Stomach (tissue), 4 donors: ENCODE measurements around the gene RHD.
"Not testable (repeated sequence)": the region's sequence is repeated elsewhere in the genome, so short reads cannot be mapped to it uniquely, and the experiment has no call there.

ENCODE experiments used
- CTCF ChIP-seq, 7 experiments: fragments of 450-650 bp in 4 of 7; fragments of 200-600 bp in 3 of 7; sonication (generic) in 3 of 7; IDR thresholded peaks; one replicate each; pipeline ENCODE4 v1.5.1; 2016 to 2019; ENCODE audit warnings: antibody characterized with exemption in 7 of 7, control low read depth in 2 of 7, mild to moderate bottlenecking in 1 of 7
- EP300 ChIP-seq: sonication (generic); formaldehyde crosslinking; IDR thresholded peaks from one replicate; pipeline ENCODE4 v1.6.1; 2017; ENCODE audit warnings: antibody characterized with exemption

GRCh38 chr1:25279693-25280111, 7.4 kb downstream of the RHD start:
- TF ChIP-seq CTCF (IDR thresholded peaks at IDR 0.05); EP300: not testable (repeated sequence)
